WI38 (cell line): ENCODE data around the gene MTCH2.

Experiments
- H3K4me3 ChIP-seq: 2 replicates; pipeline ENCODE4 v1.5.1; 2011; ENCODE audit warnings: low read depth, mild to moderate bottlenecking, control low read depth, low read length
- CTCF ChIP-seq: IDR thresholded peaks from 2 replicates; pipeline ENCODE4 v1.5.1; 2012; ENCODE audit warnings: low read depth, mild to moderate bottlenecking, control low read depth, low read length

The MTCH2 gene

DNA sequence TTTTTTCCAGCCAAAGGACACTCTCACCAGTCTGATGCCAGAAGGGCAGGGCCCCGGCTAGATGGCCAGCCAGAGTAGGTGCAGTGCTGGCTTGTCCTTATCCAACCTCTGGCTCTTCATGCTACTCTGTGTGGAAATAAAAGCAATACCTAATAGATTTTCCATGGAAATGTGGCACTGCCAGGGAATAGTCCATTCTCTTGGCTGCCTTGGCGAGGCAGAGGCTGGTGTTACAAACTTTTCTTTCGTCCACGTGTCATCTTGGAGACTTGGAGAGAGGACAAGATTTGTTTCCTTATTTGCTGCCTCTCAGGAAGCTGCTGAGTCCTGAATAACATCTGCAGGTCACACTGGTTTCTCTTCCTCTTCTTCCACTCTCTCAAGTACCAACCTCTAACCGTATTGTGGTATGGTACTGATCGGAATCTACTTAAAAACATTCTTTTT, 31.0 kb downstream of the MTCH2 start:
- TF ChIP-seq CTCF: no peak

DNA sequence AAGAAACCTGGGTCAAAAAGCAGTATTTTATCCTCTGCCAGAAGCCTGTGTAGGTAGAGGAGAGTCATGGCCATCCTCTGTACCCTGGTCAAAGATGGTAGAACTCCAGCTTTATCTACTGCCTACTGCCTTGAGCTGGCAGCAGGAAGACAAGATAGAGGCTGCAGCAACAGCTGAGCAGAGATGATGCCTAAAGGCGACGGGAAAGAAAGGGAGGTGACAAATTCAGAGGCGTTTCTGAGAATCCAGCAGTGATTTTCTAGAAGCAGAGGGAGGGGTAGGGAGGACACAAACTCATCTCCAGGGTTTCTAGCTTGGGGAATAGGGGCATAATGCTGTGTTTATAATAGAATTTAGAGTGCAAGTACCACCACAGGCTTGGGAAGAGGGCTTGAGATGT, 32.7 kb downstream of the MTCH2 start:
- no peak for TF ChIP-seq CTCF
- H3K4me3 ChIP-seq: no peak overlapping the region

More for the DNA sequence above, 31.0 kb downstream of the MTCH2 start:
- H3K4me3 ChIP-seq: no peak overlapping the region

GRCh38 chr11:47607380-47607779, 35.0 kb downstream of the MTCH2 start:
- TF ChIP-seq CTCF: no peak
- no peak overlapping the region for H3K4me3 ChIP-seq

- no peak overlapping the region for H3K4me3 ChIP-seq
- no peak for TF ChIP-seq CTCF
Observed at GRCh38 chr11:47606731-47607130, 35.6 kb downstream of the MTCH2 start.

- TF ChIP-seq CTCF: no peak
- H3K4me3 ChIP-seq: no peak overlapping the region
Observed at GRCh38 chr11:47605921-47606320, 36.4 kb downstream of the MTCH2 start.

GRCh38 chr11:47603295-47603694, 39.1 kb downstream of the MTCH2 start:
- no peak overlapping the region for H3K4me3 ChIP-seq

DNA sequence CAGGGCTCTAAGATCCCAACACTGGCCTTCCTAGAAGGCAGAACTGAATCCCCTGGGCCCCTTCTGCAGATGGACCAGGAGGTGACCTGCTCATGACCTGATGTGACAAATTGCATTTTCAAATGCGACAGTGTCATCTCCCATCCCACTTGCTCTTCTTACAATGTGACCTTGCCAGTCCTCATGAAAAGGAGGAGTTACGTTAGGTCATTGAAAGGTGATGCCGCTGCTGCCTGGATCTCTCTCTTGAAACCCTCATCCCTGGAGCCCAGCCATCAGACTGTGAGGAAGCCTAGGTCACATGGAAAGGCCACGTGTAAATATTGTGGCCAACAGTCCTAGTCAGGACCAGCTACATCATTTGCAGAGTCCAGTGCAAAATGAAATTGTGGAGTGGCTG, 42.5 kb downstream of the MTCH2 start:
- no peak for TF ChIP-seq CTCF

More at GRCh38 chr11:47603295-47603694, 39.1 kb downstream of the MTCH2 start:
- no peak for TF ChIP-seq CTCF

More for the DNA sequence above, 42.5 kb downstream of the MTCH2 start:
- no peak overlapping the region for H3K4me3 ChIP-seq
